ENCODE data around the gene PDZD2.

GRCh38 chr5:31944684-31945445 is 305.9 kb downstream of the PDZD2 start:
- TF ChIP-seq CTCF (IDR thresholded peaks at IDR 0.05; ENCODE audit: insufficient read depth, low read length), result no peak
- TF ChIP-seq POLR2AphosphoS5 (IDR thresholded peaks at IDR 0.05; ENCODE audit: low read depth), result no peak
- TF ChIP-seq REST (IDR thresholded peaks at IDR 0.05; ENCODE audit: insufficient replicate concordance, low read depth), result no peak

All from HL-60 (cell line).